T-helper 22 cell (primary cell): ENCODE measurements around the gene EPB41L4A.

Experiments
- DNase-seq: peaks from one replicate; pipeline ENCODE4 v3.0.0-alpha.2; 2020; ENCODE audit warnings: low read depth

The EPB41L4A gene

DNA sequence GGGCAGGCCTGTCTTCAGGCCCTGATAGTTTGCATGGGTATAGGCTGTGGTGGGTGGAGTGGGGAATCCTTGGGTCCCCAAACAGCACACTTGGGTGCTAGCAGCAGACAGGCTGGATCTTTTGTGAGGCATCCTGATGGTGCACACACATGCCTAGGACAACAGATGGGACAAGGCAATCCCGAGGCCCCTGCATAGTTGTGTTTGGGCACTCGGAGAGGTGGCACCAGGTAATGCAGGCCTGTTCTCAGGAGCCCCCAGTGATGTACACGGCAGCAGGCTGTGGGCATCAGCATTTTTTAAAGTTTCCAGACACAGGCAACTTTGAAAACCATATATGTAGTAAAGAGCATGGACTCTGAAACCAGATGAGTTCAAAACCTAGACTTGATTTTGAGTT, 65.4 kb downstream of the EPB41L4A start:
- no peak for DNase-seq

- DNase-seq: no peak
Observed at GRCh38 chr5:112351225-112351624, 67.9 kb downstream of the EPB41L4A start.

- no peak for DNase-seq
Observed at GRCh38 chr5:112350626-112351025, 68.5 kb downstream of the EPB41L4A start.

DNA sequence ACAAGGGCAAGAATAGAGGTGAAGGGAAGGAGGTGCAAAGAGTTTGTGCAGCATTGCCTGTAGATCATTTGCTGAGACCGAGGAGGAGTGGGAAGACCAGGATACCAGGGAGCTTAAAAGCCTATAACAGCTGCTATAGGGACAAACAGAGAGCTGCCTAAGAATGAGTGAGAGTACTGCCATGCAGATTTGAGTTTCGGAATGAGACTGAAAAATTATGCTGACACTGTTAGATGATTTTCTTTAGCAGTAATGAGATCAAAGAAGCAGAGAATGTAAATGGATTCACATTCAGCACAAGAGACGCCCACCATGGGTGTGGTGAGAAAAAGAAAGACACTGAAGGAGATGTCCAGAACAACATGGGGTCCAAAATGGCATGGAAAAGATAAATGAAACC, 69.7 kb downstream of the EPB41L4A start:
- DNase-seq: no peak

DNA sequence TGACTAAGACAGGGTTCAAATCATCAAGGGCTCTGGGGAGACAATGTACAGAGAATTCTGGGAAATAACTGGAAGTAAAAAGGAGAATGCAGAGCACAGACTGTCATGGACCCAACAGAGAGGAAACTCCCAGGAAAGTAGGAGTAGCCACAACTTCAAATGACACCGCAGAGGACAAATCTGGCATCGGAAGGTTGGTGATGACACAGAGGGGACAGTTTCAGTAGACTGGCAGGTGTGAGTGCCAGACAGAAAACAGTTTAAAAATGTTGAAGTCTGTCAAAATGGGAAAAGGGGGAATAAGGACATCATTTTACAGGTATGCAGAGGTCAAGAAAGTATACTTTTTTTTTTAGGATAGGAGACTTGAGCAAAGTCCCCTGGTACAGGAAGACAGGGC, 70.2 kb downstream of the EPB41L4A start:
- DNase-seq: no peak

GRCh38 chr5:112348387-112348786, 70.7 kb downstream of the EPB41L4A start:
- DNase-seq: no peak

DNA sequence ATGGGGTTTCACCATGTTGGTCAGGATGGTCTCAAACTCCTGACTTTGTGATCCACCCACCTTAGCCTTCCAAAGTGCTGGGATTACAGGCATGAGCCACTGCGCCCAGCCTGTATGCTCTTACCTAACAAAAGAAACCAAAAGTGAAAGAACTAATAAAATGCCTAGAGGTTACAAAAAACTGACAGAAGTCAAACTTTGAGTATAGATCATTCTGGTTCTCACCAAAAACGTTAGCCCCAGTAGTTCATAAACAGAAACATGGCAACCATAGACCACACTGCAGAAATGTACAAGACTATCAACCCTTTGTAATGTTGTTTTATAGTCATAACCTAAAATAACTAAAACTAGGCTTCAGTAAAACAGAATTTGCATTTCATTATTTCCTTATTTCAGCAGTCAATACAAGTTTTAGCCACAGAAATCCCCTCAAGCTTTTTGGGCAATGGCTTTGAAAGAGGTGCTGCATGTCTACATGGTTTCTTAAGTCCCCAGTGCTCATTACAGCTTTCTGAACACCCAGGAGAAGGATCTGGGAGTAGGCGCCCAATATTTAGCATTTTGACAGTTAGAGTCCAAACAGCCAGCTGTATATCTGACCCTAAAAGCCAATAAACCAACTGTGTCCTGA, 72.5 kb downstream of the EPB41L4A start:
- DNase-seq: no peak

DNA sequence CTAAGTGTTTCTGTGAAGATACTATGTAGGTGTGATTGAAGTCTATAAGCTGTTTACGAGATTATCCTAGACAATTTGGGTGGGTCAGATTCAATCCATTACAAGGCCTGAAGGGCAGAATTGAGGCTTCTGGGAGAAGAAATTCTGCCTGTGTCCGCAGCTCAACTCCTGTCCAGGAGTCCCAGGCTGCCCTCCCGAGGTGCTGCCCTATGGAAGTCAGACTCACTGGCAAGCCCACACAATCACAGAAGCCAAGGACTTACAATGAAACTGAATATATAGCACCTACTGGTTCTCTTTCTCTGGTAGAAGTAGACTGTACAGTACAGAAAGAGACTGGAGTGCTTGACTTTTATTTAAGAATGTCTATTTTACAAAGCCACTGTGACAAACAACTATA, 74.5 kb downstream of the EPB41L4A start:
- no peak for DNase-seq

GRCh38 chr5:112342389-112342788, 76.7 kb downstream of the EPB41L4A start:
- no peak for DNase-seq

DNA sequence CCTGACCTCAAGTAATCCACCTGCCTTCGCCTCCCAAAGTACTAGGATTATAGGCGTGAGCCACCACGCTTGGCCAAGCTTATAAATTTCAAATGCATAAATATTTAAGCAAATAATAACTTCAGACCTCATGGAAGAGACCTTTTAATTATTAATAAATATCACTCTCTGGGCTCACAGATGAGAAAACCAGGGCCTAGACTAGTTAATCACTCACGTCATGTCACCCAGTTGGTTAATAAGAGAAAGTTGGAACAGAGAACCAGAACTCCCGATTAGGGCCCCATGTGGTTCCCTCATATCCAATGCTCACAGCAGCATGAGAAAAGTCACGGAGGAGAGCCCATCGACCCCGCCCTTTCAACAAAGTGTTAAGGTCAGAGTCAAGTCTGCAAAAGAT, 79.3 kb downstream of the EPB41L4A start:
- no peak for DNase-seq

GRCh38 chr5:112338681-112339337, 80.3 kb downstream of the EPB41L4A start:
- no peak for DNase-seq

DNA sequence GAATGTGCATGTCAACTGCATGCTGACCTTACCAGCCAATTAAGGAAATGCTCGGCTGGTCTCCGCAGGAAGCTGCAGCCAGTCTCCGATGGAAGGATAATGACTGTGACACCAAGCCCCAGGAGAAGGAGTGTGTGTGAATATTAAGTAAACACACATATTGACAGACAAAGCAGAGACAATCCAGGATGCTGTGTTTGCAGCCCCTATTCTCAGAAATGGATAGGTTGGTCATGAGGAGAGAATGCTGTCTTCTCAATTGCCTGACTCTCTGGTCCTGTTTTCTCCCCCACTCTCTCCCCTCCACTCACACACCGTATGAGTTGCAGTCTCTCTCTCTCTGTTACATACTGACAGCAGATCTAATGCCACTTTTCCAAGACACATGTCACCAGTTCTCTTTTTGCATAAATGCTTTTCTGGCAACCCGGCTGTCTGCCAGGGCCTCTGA, 85.7 kb downstream of the EPB41L4A start:
- DNase-seq: no peak

- DNase-seq: no peak
Observed at GRCh38 chr5:112331892-112332291, 87.2 kb downstream of the EPB41L4A start.

- no peak for DNase-seq
Observed at GRCh38 chr5:112329419-112330090, 89.5 kb downstream of the EPB41L4A start.

DNA sequence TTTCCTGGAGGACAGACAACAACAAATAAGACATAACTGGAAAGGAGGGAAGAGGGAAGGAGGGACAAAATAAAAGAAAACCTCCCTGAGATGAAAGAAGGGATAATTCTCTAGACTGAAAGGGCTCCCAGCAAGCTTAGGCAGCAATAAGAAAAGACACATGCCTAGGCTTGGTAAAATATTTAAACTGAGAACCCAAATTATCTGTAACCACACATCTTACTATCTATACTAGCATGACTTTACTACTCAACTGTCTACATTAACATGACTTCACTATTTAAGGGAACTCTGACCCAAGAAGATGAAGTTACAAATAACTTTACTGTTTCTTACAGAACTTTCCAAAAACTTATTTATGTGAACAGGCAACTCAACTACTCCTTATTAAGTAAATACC, 95.9 kb downstream of the EPB41L4A start:
- no peak for DNase-seq

DNA sequence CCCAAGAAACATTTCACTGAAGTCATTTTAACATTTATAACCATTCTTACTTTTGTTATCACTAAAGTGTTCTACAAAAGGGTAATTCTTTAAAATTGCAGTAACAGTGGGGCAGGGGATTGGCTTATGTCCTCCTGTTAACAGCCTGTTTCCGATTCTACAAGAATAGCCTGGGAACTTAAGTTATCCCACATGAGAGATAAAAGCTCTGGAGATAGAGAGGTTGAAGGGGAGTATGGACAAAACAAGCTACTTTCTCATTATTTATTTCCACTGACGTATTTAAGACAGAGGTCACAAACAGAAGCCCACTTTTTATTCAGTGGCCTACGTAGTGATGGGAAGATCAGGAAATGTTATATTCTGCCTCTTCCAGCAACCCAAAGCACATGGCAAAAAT, 98.7 kb downstream of the EPB41L4A start:
- no peak for DNase-seq

GRCh38 chr5:112318346-112318745, 100.7 kb downstream of the EPB41L4A start:
- DNase-seq: no peak

DNA sequence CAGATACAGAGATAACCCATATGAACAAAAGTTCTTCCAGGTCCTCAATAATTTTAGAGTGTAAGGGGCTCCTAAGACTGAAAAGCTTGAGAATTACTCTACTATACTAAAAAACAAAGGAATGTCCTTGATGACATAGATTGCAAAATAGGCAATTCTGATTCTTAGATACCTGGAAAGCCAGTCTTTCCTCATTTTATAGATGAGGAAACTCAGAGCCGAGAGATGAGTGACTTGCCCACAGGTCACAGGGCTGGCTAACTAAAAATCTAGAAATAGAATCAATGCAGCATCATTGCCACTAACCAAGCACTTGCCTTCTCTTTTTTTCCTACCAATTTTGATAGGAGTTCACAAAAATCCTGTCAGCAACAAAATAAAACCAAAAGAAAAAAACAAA, 101.2 kb downstream of the EPB41L4A start:
- no peak for DNase-seq

- DNase-seq: no peak
Observed at GRCh38 chr5:112316731-112317130, 102.3 kb downstream of the EPB41L4A start.

GRCh38 chr5:112316006-112316405, 103.1 kb downstream of the EPB41L4A start:
- no peak for DNase-seq

DNA sequence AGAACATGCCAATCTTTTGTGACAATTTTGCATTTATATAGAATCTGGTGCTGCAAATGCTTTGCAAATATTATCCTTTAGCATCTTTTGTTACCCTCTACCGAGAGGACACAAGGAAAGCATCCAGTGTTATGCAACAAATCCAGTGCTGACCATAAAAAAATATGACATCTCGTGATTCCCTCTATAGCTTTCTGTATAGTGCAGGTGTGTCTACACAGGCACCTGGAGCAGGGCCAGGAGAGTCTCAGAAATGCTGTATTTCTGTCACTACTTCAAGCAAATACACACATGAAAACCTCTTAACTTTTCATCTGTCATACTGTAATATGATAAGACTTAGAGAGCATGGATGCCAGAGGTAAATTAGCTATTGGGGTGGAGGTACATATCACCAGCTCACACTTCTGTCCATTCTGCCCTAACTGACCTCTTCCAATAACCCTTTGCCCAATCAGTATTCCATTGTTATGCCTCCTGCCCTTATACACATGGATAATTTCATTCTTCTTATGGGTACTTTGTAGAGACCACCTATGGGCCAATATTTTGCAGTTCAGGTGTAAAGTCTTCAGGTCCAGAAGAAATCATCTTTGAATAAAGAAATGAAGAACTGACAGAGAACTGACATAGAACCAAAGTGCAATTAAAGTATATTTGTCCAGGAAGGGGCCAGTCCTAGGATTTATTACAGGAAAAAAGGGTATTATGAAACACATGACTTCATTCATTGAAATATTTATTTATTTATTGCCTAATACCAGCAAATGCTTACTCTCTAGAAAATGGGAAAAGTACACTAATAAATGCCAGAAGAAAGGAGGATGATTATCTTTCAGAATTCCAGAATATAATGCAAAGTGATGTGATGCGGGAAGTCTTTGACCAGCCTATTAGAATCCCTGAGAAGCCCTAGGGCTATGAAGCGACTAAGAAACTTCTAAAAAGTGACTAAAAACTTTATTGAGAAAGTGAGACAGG, 106.5 kb downstream of the EPB41L4A start:
- no peak for DNase-seq

- no peak for DNase-seq
Observed at GRCh38 chr5:112310746-112311145, 108.3 kb downstream of the EPB41L4A start.
